NB4 (cell line): ENCODE results near the gene SNX25.

Source experiments
- CTCF ChIP-seq: IDR thresholded peaks from one replicate; pipeline ENCODE4 v1.5.1; 2012; ENCODE audit warnings: low read depth, low read length
- POLR2A ChIP-seq: IDR thresholded peaks from 2 replicates; pipeline ENCODE4 v1.6.1; 2011; ENCODE audit warnings: mild to moderate bottlenecking; ENCODE audit not compliant: insufficient read length; ENCODE audit errors: extremely low read depth
- TF ChIP-seq, protein P1 (sequence below): IDR thresholded peaks from 2 replicates; pipeline ENCODE4 v1.6.1; 2011; ENCODE audit warnings: low read depth, low read length

GRCh38 chr4:185285632-185286393 is 76.4 kb downstream of the SNX25 start:
- TF ChIP-seq CTCF (no peak), POLR2A (no peak)
- TF ChIP-seq, protein P1, sequence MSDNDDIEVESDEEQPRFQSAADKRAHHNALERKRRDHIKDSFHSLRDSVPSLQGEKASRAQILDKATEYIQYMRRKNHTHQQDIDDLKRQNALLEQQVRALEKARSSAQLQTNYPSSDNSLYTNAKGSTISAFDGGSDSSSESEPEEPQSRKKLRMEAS: no peak
